GM19193 (cell line): Measurements from ENCODE around the gene MKRN2.

Source experiments
- POLR2A ChIP-seq: IDR thresholded peaks from 4 replicates; pipeline ENCODE4 v1.6.1; 2011; ENCODE audit not compliant: insufficient read depth, insufficient read length; ENCODE audit errors: extremely low read depth

The MKRN2 gene

GRCh38 chr3:12633108-12633507 lies 76.2 kb downstream of the MKRN2 start:
- no peak for TF ChIP-seq POLR2A
